IMR-90 (cell line): ENCODE data around the gene PIP5K1C. TPM values are rescaled to one million over a fixed set of nuclear protein-coding genes. Genes with fewer than 3 reads are reported as not detected.

ENCODE experiments used
- ATAC-seq: fragments of 200-7000 bp; cut with Tn5 transposase; 2 replicates; pipeline ENCODE4 v1.9.1; 2020; ENCODE audit warnings: low read depth, mild to moderate bottlenecking, moderate library complexity
- BruUV-seq: library from RNA; stranded (reverse); fragments of 400-500 nt; replicated peaks from 2 replicates; lab custom pipeline; 2021; lab: Mats Ljungman, UMichigan
- CTCF ChIA-PET: fragments of 300-600 bp; formaldehyde crosslinking; extraction: SDS; loops from one replicate; lab custom pipeline; 2021; ENCODE audit warnings: antibody characterized with exemption; lab: Yijun Ruan, JAX
- POLR2A ChIA-PET: fragments of 300-600 bp; sonication (Branson Sonifier 250); formaldehyde crosslinking; loops from one replicate; lab custom pipeline; 2022; ENCODE audit warnings: antibody characterized with exemption; ENCODE audit not compliant: unreplicated experiment; lab: Charles Lee
- DNase-seq: peaks from one replicate; pipeline ENCODE4 v3.0.0; 2013
- H2AFZ ChIP-seq: replicated peaks from 2 replicates; pipeline ENCODE3; 2013; ENCODE audit warnings: low read length, mild to moderate bottlenecking; ENCODE audit not compliant: poor library complexity
- H2AK5ac ChIP-seq: 2 replicates; pipeline ENCODE4 v1.6.1; 2013; ENCODE audit warnings: low read depth, low read length, inconsistent platforms
- H2AK9ac ChIP-seq: replicated peaks from 2 replicates; pipeline ENCODE3; 2013; ENCODE audit warnings: mild to moderate bottlenecking, low read depth, low read length, moderate library complexity; ENCODE audit not compliant: poor library complexity
- H2BK120ac ChIP-seq: 2 replicates; pipeline ENCODE4 v1.6.1; 2013; ENCODE audit warnings: low read depth, low read length, inconsistent platforms
- H2BK15ac ChIP-seq: 3 replicates; pipeline ENCODE4 v1.6.1; 2013; ENCODE audit warnings: low read depth, low read length, inconsistent platforms
- H2BK20ac ChIP-seq: 2 replicates; pipeline ENCODE4 v1.6.1; 2013; ENCODE audit warnings: low read depth, mild to moderate bottlenecking, inconsistent platforms, low read length, moderate library complexity
- H2BK5ac ChIP-seq: 2 replicates; pipeline ENCODE4 v1.6.1; 2013; ENCODE audit warnings: mild to moderate bottlenecking, low read depth, low read length, inconsistent platforms; ENCODE audit not compliant: poor library complexity, severe bottlenecking
- H3K14ac ChIP-seq: replicated peaks from 2 replicates; pipeline ENCODE4 v1.6.1; 2013; ENCODE audit warnings: low read depth, low read length, inconsistent platforms
- H3K18ac ChIP-seq: 2 replicates; pipeline ENCODE4 v1.6.1; 2013; ENCODE audit warnings: low read depth, low read length, control low read depth
- H3K23ac ChIP-seq: 2 replicates; pipeline ENCODE4 v1.6.1; 2013; ENCODE audit warnings: low read depth, low read length, inconsistent platforms
- H3K27ac ChIP-seq: 2 replicates; pipeline ENCODE4 v1.5.1; 2013; ENCODE audit warnings: mild to moderate bottlenecking, control low read depth, low read length; ENCODE audit not compliant: insufficient read depth
- H3K27me3 ChIP-seq: 2 replicates; pipeline ENCODE4 v1.6.1; 2013; ENCODE audit warnings: low read length; ENCODE audit not compliant: control insufficient read depth, insufficient read depth
- H3K36me3 ChIP-seq: 2 replicates; pipeline ENCODE4 v1.6.1; 2013; ENCODE audit warnings: low read length, mixed read lengths; ENCODE audit not compliant: control insufficient read depth, insufficient read depth
- H3K4ac ChIP-seq: 2 replicates; pipeline ENCODE4 v1.6.1; 2013; ENCODE audit warnings: low read depth, low read length, inconsistent platforms
- H3K4me1 ChIP-seq: 2 replicates; pipeline ENCODE4 v1.6.1; 2013; ENCODE audit warnings: low read length, mixed read lengths; ENCODE audit not compliant: control insufficient read depth, insufficient read depth
- H3K4me2 ChIP-seq: 2 replicates; pipeline ENCODE4 v1.6.1; 2013; ENCODE audit warnings: low read depth, mild to moderate bottlenecking, control low read depth, low read length, moderate library complexity
- H3K4me3 ChIP-seq: 2 replicates; pipeline ENCODE4 v1.5.1; 2013; ENCODE audit warnings: low read depth, mild to moderate bottlenecking, control low read depth, low read length, moderate library complexity; ENCODE audit not compliant: insufficient read depth
- H3K56ac ChIP-seq: 2 replicates; pipeline ENCODE4 v1.6.1; 2013; ENCODE audit warnings: low read length, inconsistent platforms; ENCODE audit not compliant: insufficient read depth; ENCODE audit errors: extremely low read depth
- H3K79me1 ChIP-seq, 2 experiments: 2 replicates each; pipeline ENCODE4 v1.6.1; 2013; ENCODE audit warnings: low read length in 2 of 2, inconsistent platforms in 1 of 2, low read depth in 1 of 2
- H3K9ac ChIP-seq: 2 replicates; pipeline ENCODE4 v1.6.1; 2013; ENCODE audit warnings: low read depth, low read length, control low read depth
- H3K9me1 ChIP-seq: 2 replicates; pipeline ENCODE4 v1.6.1; 2013; ENCODE audit warnings: low read length, inconsistent platforms; ENCODE audit not compliant: insufficient read depth
- H3K9me3 ChIP-seq: 2 replicates; pipeline ENCODE4 v1.6.1; 2013; ENCODE audit warnings: low read length; ENCODE audit not compliant: control insufficient read depth, insufficient read depth
- H4K20me1 ChIP-seq: 2 replicates; pipeline ENCODE4 v1.6.1; 2013; ENCODE audit warnings: low read length, inconsistent platforms; ENCODE audit not compliant: insufficient read depth
- H4K5ac ChIP-seq: 2 replicates; pipeline ENCODE4 v1.6.1; 2013; ENCODE audit warnings: mild to moderate bottlenecking, low read depth, low read length, control low read depth
- H4K8ac ChIP-seq, 2 experiments: 2 replicates each; pipeline ENCODE4 v1.6.1; 2013; ENCODE audit warnings: low read depth in 2 of 2, low read length in 2 of 2, control low read depth in 1 of 2, inconsistent platforms in 1 of 2
- H4K91ac ChIP-seq: 2 replicates; pipeline ENCODE4 v1.6.1; 2013; ENCODE audit warnings: low read depth, low read length, inconsistent platforms; ENCODE audit not compliant: insufficient read depth
- MAZ ChIP-seq: IDR thresholded peaks from 2 replicates; pipeline ENCODE4 v1.6.1; 2012; ENCODE audit warnings: low read depth, mild to moderate bottlenecking, low read length, improper control_type of control experiment, moderate library complexity, borderline replicate concordance
- WGBS, 2 experiments: methylation state at CpG; one replicate each; pipeline versions ENCODE4 v1.1.5 to v1.1.7; 2013; ENCODE audit warnings: missing lambda C conversion rate in 2 of 2; ENCODE audit not compliant: insufficient read length in 1 of 2; ENCODE audit errors: extremely low coverage in 2 of 2; 5-methylcytosine and 5-hydroxymethylcytosine counted together
- dilution Hi-C: fragments of 300-500 bp; cut with HindIII; formaldehyde crosslinking; loops from one replicate; pipeline ENCODE4 v1.14.3; 2018; ENCODE audit warnings: low sequenced_read_pairs; ENCODE audit not compliant: unreplicated experiment
- in situ Hi-C: fragments of 300-500 bp; cut with MboI; formaldehyde crosslinking; loops from 3 replicates; pipeline ENCODE4 v1.14.3; 2019; ENCODE audit warnings: low sequenced_read_pairs, inconsistent platforms, mixed read lengths
- intact Hi-C: fragments of 100-400 bp; cut with micrococcal nuclease; formaldehyde crosslinking; loops from 2 replicates; pipeline ENCODE4 v1.10.0; 2022
- polyA plus RNA-seq, 3 experiments: library from polyadenylated mRNA; depleted of rRNA; stranded (reverse); fragments of >200 nt; gene quantifications; 2 replicates each; pipeline ENCODE4 v1.2.3, GENCODE V29; 2012; ENCODE audit warnings: low replicate concordance in 1 of 3
- total RNA-seq: library from RNA; depleted of rRNA; stranded (reverse); fragments of >200 nt; gene quantifications from 2 replicates; pipeline ENCODE4 v1.2.3, GENCODE V29; 2012

PIP5K1C gene
- total and polyA plus RNA-seq, 2 of the 4 experiments (the other 2 are of a cell fraction), result 13.6 to 23.3 TPM

DNA sequence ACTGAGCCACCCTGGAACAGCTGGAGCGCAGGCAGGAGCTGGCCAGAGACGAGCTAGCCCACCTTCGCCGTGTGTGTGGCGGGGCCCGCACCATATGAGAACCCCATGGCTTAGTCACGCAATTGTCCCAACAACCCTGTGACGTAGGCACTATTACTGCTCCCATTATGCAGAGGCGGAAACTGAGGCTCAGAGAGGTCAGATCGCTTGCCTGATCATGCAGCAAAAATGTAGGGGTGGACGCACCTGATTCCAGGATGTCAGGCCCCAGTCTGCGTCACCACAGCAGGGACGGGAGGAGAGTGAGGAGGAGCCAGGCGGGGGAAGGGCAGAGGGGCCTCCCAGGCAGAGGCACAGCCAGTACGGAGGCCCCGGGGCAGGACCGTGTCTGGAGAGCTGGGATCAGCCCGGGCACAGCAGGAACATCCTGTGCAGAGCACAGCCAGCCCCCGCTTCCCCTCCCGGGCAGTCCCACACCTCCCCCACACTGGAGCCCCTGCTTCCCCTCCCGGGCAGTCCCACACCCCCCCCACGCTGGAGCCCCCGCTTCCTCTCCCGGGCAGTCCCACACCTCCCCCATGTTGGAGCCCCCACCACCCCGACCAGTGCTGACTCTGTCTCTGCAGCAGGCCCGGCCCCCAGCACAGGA lies 16.7 kb downstream of the PIP5K1C start:
- H3K36me3 ChIP-seq, result peaks cover 19% of the 10 kb centered on the region
- peaks cover 6% of the 10 kb centered on the region for H3K9me3 ChIP-seq
- no peak overlapping the region for H2AK9ac ChIP-seq
- no peak overlapping the region for H3K9ac ChIP-seq
- ATAC-seq (no peak), DNase-seq (no peak)
- BruUV-seq, result no TSS peak
- no peak overlapping the region for H3K4ac ChIP-seq
- no peak overlapping the region for H2BK5ac ChIP-seq
- intact Hi-C loops (no loop called here), dilution Hi-C loops (no loop called here), in situ Hi-C loops (no loop called here)
- no peak overlapping the region for H2AFZ ChIP-seq
- 79% methylated on average over 16 of the region's 26 CpGs; no CpG with 5 or more reads in 1 of the 2 experiments for WGBS, 2 experiments
- no peak overlapping the region for H2AK5ac ChIP-seq
- H4K5ac ChIP-seq, result no peak overlapping the region
- H3K4me3 ChIP-seq, result no peak overlapping the region
- H3K9me1 ChIP-seq, result peaks cover 9% of the 10 kb centered on the region
- H3K27ac ChIP-seq, result no peak overlapping the region
- H2BK15ac ChIP-seq, result no peak overlapping the region
- H3K27me3 ChIP-seq, result no peaks in the 10 kb centered on the region
- no peak overlapping the region for H3K23ac ChIP-seq
- CTCF ChIA-PET, result no interaction called here
- H3K4me1 ChIP-seq, result peaks cover 9% of the 10 kb centered on the region; the same call in 1 of the 2 replicates
- no peak overlapping the region for H4K91ac ChIP-seq
- H3K56ac ChIP-seq, result no peak overlapping the region
- POLR2A ChIA-PET, result no interaction called here
- no peak overlapping the region for H2BK20ac ChIP-seq
- no peak overlapping the region for H4K8ac ChIP-seq
- no peak overlapping the region for H3K14ac ChIP-seq
- H3K18ac ChIP-seq, result no peak overlapping the region
- TF ChIP-seq MAZ, result no peak
- H3K4me2 ChIP-seq, result no peak overlapping the region
- no peak overlapping the region for H2BK120ac ChIP-seq
- peaks cover 28 to 76% of the 10 kb centered on the region in 2 experiments for H3K79me1 ChIP-seq
- H4K20me1 ChIP-seq, result peaks cover 58% of the 10 kb centered on the region
